ENCODE data around the gene SHMT2. TPM values are rescaled to one million over a fixed set of nuclear protein-coding genes. Genes with fewer than 3 reads are reported as not detected.

SHMT2 gene
- total and polyA plus RNA-seq, 2 donors (not counting 3 experiments of a cell fraction or from before 2014, with no cell fraction given) = 155 to 243 TPM

GRCh38 chr12:57191410-57191809, 38.1 kb upstream of the SHMT2 start:
- Histone ChIP-seq H3K4me2 (ENCODE audit: insufficient read depth, low read length) (no peak overlapping the region), H3K27ac (ENCODE audit: insufficient read depth, low read depth, low read length) (no peak overlapping the region), H3K9ac (replicated peaks; ENCODE audit: extremely low read depth, insufficient read depth, low read length) (no peak overlapping the region), H3K27me3 (ENCODE audit: control insufficient read depth in 2 of 2, insufficient read depth in 2 of 2, low read length in 2 of 2) (no peaks in the 10 kb centered on the region), H4K20me1 (replicated peaks; ENCODE audit: control insufficient read depth, extremely low read depth, insufficient read depth, low read length) (no peaks in the 10 kb centered on the region), H2AFZ (ENCODE audit: low read depth, low read length) (no peak overlapping the region), H3K9me1 (replicated peaks; ENCODE audit: control insufficient read depth, extremely low read depth, insufficient read depth, low read length) (no peaks in the 10 kb centered on the region), H3K36me3 (ENCODE audit: control insufficient read depth in 2 of 2, extremely low read depth in 1 of 2, insufficient read depth in 2 of 2, low read length in 2 of 2) (no peaks in the 10 kb centered on the region), H3K79me2 (ENCODE audit: control insufficient read depth, insufficient read depth, low read length) (no peaks in the 10 kb centered on the region), H3K4me3 (replicated peaks in 1 of 3; ENCODE audit: insufficient read depth in 1 of 3, low read depth in 1 of 3, low read length in 3 of 3) (no peak overlapping the region), H3K4me1 (ENCODE audit: control insufficient read depth, extremely low read depth, insufficient read depth, low read length) (no peaks in the 10 kb centered on the region), H3K9me3 (replicated peaks; ENCODE audit: control insufficient read depth, insufficient read depth, low read length) (no peaks in the 10 kb centered on the region)
- BruUV-seq (replicated peaks) = no TSS peak
- dilution Hi-C loops (cut with MboI; ENCODE audit: extremely low pct_ligation_motif_present, low sequenced_read_pairs) (no loop called here), intact Hi-C loops (cut with micrococcal nuclease) (no loop called here)
- no peak for FAIRE-seq
- POLR2A ChIA-PET = no interaction called here
- no peak for DNase-seq (ENCODE audit: low read depth, low spot score)
- TF ChIP-seq POLR2A (IDR thresholded peaks at IDR 0.05; ENCODE audit: low read depth, low read length) = no peak
- TF ChIP-seq MAX (IDR thresholded peaks at IDR 0.05; ENCODE audit: insufficient read depth, insufficient read length) = no peak
- no peak for TF ChIP-seq FOS (IDR thresholded peaks at IDR 0.05; ENCODE audit: borderline replicate concordance, insufficient read depth, low read length)
- no peak for TF ChIP-seq JUN (IDR thresholded peaks at IDR 0.05; ENCODE audit: borderline replicate concordance, insufficient read depth, insufficient read length, low read depth)
- CTCF ChIA-PET = no interaction called here

- no peak overlapping the region for H3K4me3 ChIP-seq (replicated peaks in 1 of 3; ENCODE audit: insufficient read depth in 1 of 3, low read depth in 1 of 3, low read length in 3 of 3)
- no peaks in the 10 kb centered on the region for H3K4me1 ChIP-seq (ENCODE audit: control insufficient read depth, extremely low read depth, insufficient read depth, low read length)
- no peaks in the 10 kb centered on the region for H3K36me3 ChIP-seq (ENCODE audit: control insufficient read depth in 2 of 2, extremely low read depth in 1 of 2, insufficient read depth in 2 of 2, low read length in 2 of 2)
- no peak for FAIRE-seq
- no TSS peak for BruUV-seq (replicated peaks)
- no peaks in the 10 kb centered on the region for H3K79me2 ChIP-seq (ENCODE audit: control insufficient read depth, insufficient read depth, low read length)
- ChIA-PET CTCF (no interaction called here), POLR2A (no interaction called here)
- DNase-seq (ENCODE audit: low read depth, low spot score) = no peak
- no peak overlapping the region for H3K4me2 ChIP-seq (ENCODE audit: insufficient read depth, low read length)
- H3K9me1 ChIP-seq (replicated peaks; ENCODE audit: control insufficient read depth, extremely low read depth, insufficient read depth, low read length) = no peaks in the 10 kb centered on the region
- intact Hi-C loops (cut with micrococcal nuclease) = no loop called here
- no peak for TF ChIP-seq POLR2AphosphoS5 (IDR thresholded peaks at IDR 0.05; ENCODE audit: insufficient read depth, low read depth, low read length)
- no peak for TF ChIP-seq JUN (IDR thresholded peaks at IDR 0.05; ENCODE audit: borderline replicate concordance, insufficient read depth, insufficient read length, low read depth)
- TF ChIP-seq MYC (IDR thresholded peaks at IDR 0.05; ENCODE audit: low read depth, low read length) = no peak
- TF ChIP-seq EZH2 (IDR thresholded peaks at IDR 0.05; ENCODE audit: borderline replicate concordance, low read depth, low read length, severe bottlenecking) = no peak
- TF ChIP-seq POLR2A (IDR thresholded peaks at IDR 0.05; ENCODE audit: low read depth, low read length) = no peak
- no peak for TF ChIP-seq MAX (IDR thresholded peaks at IDR 0.05; ENCODE audit: insufficient read depth, insufficient read length)
- no peak for TF ChIP-seq CTCF (IDR thresholded peaks at IDR 0.05; ENCODE audit: extremely low read depth in 1 of 2, insufficient read depth in 1 of 2, low read depth in 1 of 2, low read length in 2 of 2)
- TF ChIP-seq FOS (IDR thresholded peaks at IDR 0.05; ENCODE audit: borderline replicate concordance, insufficient read depth, low read length) = no peak
- no peak for TF ChIP-seq GATA2 (IDR thresholded peaks at IDR 0.05; ENCODE audit: insufficient read depth, insufficient read length, low read depth, low read length)
- H3K9me3 ChIP-seq (replicated peaks; ENCODE audit: control insufficient read depth, insufficient read depth, low read length) = no peaks in the 10 kb centered on the region
- no peak overlapping the region for H3K9ac ChIP-seq (replicated peaks; ENCODE audit: extremely low read depth, insufficient read depth, low read length)
- H4K20me1 ChIP-seq (replicated peaks; ENCODE audit: control insufficient read depth, extremely low read depth, insufficient read depth, low read length) = no peaks in the 10 kb centered on the region
- no peak overlapping the region for H2AFZ ChIP-seq (ENCODE audit: low read depth, low read length)
- no peaks in the 10 kb centered on the region for H3K27me3 ChIP-seq (ENCODE audit: control insufficient read depth in 2 of 2, insufficient read depth in 2 of 2, low read length in 2 of 2)
- H3K27ac ChIP-seq (ENCODE audit: insufficient read depth, low read depth, low read length) = no peak overlapping the region
- dilution Hi-C loops (cut with MboI; ENCODE audit: extremely low pct_ligation_motif_present, low sequenced_read_pairs) = no loop called here
Observed at GRCh38 chr12:57192920-57193319, 36.6 kb upstream of the SHMT2 start.
